Endodermal cell (in vitro differentiated cells): ENCODE measurements around the gene ASH1L. TPM values are rescaled to one million over a fixed set of nuclear protein-coding genes. Genes with fewer than 3 reads are reported as not detected.
"Not testable (repeated sequence)": the region's sequence is repeated elsewhere in the genome, so short reads cannot be mapped to it uniquely, and the experiment has no call there.

ENCODE experiments used
- DNase-seq: peaks from one replicate; pipeline ENCODE4 v3.0.0-alpha.2; 2017
- H3K27ac ChIP-seq: 2 replicates; pipeline ENCODE4 v1.5.1; 2013; ENCODE audit warnings: mild to moderate bottlenecking, low read depth, low read length, moderate library complexity
- H3K27me3 ChIP-seq: 2 replicates; pipeline ENCODE4 v1.6.1; 2013; ENCODE audit warnings: mild to moderate bottlenecking, low read length, moderate library complexity; ENCODE audit not compliant: insufficient read depth, control insufficient read depth, poor library complexity, severe bottlenecking
- H3K36me3 ChIP-seq: 2 replicates; pipeline ENCODE4 v1.7.0; 2013; ENCODE audit warnings: mild to moderate bottlenecking, low read length, moderate library complexity; ENCODE audit not compliant: control insufficient read depth, insufficient read depth
- H3K4me1 ChIP-seq: one replicate; pipeline ENCODE4 v1.7.0; 2013; ENCODE audit warnings: low read length; ENCODE audit not compliant: control insufficient read depth, insufficient read depth
- H3K4me3 ChIP-seq: 2 replicates; pipeline ENCODE4 v1.5.1; 2013; ENCODE audit warnings: mild to moderate bottlenecking, low read length, moderate library complexity
- H3K9ac ChIP-seq: 2 replicates; pipeline ENCODE4 v1.6.1; 2013; ENCODE audit warnings: mild to moderate bottlenecking, low read length, moderate library complexity; ENCODE audit not compliant: poor library complexity, severe bottlenecking; ENCODE audit errors: extremely low read depth
- H3K9me3 ChIP-seq: 2 replicates; pipeline ENCODE4 v1.6.1; 2013; ENCODE audit warnings: mild to moderate bottlenecking, low read length, moderate library complexity; ENCODE audit not compliant: control insufficient read depth
- H3K27ac Mint-ChIP-seq: 2 replicates; pipeline ENCODE4 v1.8.0; 2020; ENCODE audit warnings: mixed read lengths
- H3K27me3 Mint-ChIP-seq: 2 replicates; pipeline ENCODE4 v1.8.0; 2021; ENCODE audit warnings: mild to moderate bottlenecking, mixed read lengths; ENCODE audit not compliant: insufficient read depth
- H3K36me3 Mint-ChIP-seq: 2 replicates; pipeline ENCODE4 v1.8.0; 2020; ENCODE audit warnings: low read depth, mixed read lengths
- H3K4me1 Mint-ChIP-seq: 2 replicates; pipeline ENCODE4 v1.8.0; 2020; ENCODE audit warnings: mixed read lengths
- H3K4me3 Mint-ChIP-seq: 2 replicates; pipeline ENCODE4 v1.8.0; 2020; ENCODE audit warnings: mild to moderate bottlenecking, moderate library complexity, mixed read lengths
- H3K9me3 Mint-ChIP-seq: 2 replicates; pipeline ENCODE4 v1.8.0; 2020; ENCODE audit warnings: mild to moderate bottlenecking, mixed read lengths
- WGBS, 2 experiments: methylation state at CpG; one replicate each; pipeline versions ENCODE4 v1.1.5 to v1.1.7; 2013; ENCODE audit warnings: missing lambda C conversion rate in 2 of 2, mixed read lengths in 1 of 2; ENCODE audit not compliant: insufficient coverage in 1 of 2, insufficient read length in 1 of 2; 5-methylcytosine and 5-hydroxymethylcytosine counted together
- total RNA-seq, 2 donors: library from RNA; stranded (reverse); fragmentation: NEBNext Ultra II Directional in 1 of 2; extraction: Animal tissue kit (Norgen Biotek cat#: 25700) in 1 of 2; gene quantifications; 2 replicates in 1 of 2; 3 replicates in 1 of 2; pipeline ENCODE4 v1.2.1, GENCODE V29; 2021
- TF ChIP-seq, protein P1 (sequence below): fragments of 200-600 bp; sonication (generic); conservative IDR thresholded peaks from 2 replicates; pipeline ENCODE4 v1.5.0; 2021; ENCODE audit warnings: antibody characterized with exemption, mild to moderate bottlenecking

The ASH1L gene
- total RNA-seq, 2 donors from 2014 or later, result 34.5 to 37.0 TPM

DNA sequence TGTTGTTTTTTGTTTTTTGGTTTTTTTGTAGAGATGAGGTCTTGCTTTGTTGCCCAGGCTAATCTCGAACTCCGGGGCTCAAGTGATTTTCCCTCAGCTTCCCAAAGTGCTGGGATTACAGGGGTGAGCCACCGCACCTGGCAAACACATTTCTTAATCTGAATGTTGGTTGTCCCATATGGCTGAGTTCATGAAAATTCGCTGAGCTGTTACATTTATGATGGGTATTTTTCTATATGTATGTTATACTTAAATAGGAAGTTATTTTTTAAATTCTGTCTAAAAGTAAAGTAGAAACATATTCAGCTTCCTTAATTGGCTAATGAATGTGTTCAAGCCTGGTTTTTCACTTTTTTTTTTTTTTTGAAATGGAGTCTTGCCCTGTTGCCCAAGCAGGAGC lies 75.1 kb downstream of the ASH1L start:
- Mint-ChIP-seq H3K36me3 (peaks cover 7% of the 10 kb centered on the region), H3K4me1 (no peaks in the 10 kb centered on the region), H3K27ac (no peak overlapping the region), H3K9me3 (no peaks in the 10 kb centered on the region), H3K27me3 (no peaks in the 10 kb centered on the region), H3K4me3 (no peak overlapping the region)
- Histone ChIP-seq H3K4me1 (no peaks in the 10 kb centered on the region), H3K27ac (no peak overlapping the region), H3K27me3 (no peaks in the 10 kb centered on the region), H3K9ac (no peak overlapping the region), H3K4me3 (no peak overlapping the region), H3K36me3 (no peaks in the 10 kb centered on the region), H3K9me3 (no peaks in the 10 kb centered on the region)
- 94 to 99% methylated on average over 4 of the region's 4 CpGs for WGBS, 2 experiments
- TF ChIP-seq, protein P1, sequence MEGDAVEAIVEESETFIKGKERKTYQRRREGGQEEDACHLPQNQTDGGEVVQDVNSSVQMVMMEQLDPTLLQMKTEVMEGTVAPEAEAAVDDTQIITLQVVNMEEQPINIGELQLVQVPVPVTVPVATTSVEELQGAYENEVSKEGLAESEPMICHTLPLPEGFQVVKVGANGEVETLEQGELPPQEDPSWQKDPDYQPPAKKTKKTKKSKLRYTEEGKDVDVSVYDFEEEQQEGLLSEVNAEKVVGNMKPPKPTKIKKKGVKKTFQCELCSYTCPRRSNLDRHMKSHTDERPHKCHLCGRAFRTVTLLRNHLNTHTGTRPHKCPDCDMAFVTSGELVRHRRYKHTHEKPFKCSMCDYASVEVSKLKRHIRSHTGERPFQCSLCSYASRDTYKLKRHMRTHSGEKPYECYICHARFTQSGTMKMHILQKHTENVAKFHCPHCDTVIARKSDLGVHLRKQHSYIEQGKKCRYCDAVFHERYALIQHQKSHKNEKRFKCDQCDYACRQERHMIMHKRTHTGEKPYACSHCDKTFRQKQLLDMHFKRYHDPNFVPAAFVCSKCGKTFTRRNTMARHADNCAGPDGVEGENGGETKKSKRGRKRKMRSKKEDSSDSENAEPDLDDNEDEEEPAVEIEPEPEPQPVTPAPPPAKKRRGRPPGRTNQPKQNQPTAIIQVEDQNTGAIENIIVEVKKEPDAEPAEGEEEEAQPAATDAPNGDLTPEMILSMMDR, result no peak
- DNase-seq, result no peak

DNA sequence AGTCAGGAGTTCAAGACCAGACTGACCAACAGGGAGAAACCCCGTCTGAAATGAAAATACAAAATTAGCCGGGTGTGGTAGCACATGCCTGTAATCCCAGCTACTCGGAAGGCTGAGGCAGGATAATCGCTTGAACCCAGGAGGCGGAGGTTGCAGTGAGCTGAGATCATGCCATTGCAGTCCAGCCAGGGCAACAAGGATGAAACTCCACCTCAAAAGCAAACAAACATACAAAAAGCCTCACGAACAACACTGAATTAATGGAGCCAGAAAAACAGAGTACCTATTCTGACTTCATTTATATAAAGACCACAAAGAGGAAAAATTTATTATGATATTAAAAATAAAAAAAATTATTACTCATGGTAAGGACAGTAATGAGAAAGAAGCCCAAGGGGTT lies 75.7 kb downstream of the ASH1L start:
- H3K9me3 ChIP-seq, H3K9ac ChIP-seq, H3K4me1 ChIP-seq, H3K4me3 ChIP-seq, H3K36me3 ChIP-seq, H3K4me1 Mint-ChIP-seq, H3K27me3 Mint-ChIP-seq, DNase-seq, H3K27ac Mint-ChIP-seq, H3K27me3 ChIP-seq, H3K27ac ChIP-seq, H3K4me3 Mint-ChIP-seq, H3K9me3 Mint-ChIP-seq: not testable (repeated sequence)
- peaks cover 11% of the 10 kb centered on the region for H3K36me3 Mint-ChIP-seq
- WGBS, 2 experiments, result 93 to 100% methylated on average over 3 to 6 of the region's 6 CpGs

DNA sequence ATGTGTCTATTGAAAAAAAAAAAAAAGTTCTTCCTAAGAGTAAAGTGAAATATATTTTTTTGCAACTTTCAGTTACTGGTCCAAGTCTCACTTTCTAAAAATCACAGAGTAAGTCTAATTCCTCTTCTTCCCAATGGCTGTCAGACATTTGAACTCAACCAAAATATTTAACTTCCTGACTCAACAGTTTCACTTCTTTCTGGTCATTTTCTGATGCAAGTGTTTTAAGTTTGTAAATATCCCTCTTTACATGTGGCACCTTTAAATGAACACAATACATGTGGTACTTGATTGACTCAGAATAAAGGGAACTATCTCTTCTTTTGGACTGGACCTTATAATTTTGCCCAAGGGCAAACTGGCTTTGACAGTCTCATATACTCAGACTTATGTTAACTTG lies 76.7 kb downstream of the ASH1L start:
- peaks cover 16% of the 10 kb centered on the region for H3K36me3 ChIP-seq
- no peak overlapping the region for H3K4me3 ChIP-seq
- H3K27ac ChIP-seq, result no peak overlapping the region
- no peak for DNase-seq
- no peaks in the 10 kb centered on the region for H3K9me3 ChIP-seq
- H3K4me1 Mint-ChIP-seq, result no peaks in the 10 kb centered on the region
- H3K36me3 Mint-ChIP-seq, result peaks cover 20% of the 10 kb centered on the region
- no peak overlapping the region for H3K4me3 Mint-ChIP-seq
- H3K27me3 Mint-ChIP-seq, result no peaks in the 10 kb centered on the region
- H3K4me1 ChIP-seq, result no peaks in the 10 kb centered on the region
- no peak overlapping the region for H3K9ac ChIP-seq
- TF ChIP-seq, protein P1, result no peak
- H3K27me3 ChIP-seq, result no peaks in the 10 kb centered on the region
- H3K27ac Mint-ChIP-seq, result no peak overlapping the region
- no peaks in the 10 kb centered on the region for H3K9me3 Mint-ChIP-seq

DNA sequence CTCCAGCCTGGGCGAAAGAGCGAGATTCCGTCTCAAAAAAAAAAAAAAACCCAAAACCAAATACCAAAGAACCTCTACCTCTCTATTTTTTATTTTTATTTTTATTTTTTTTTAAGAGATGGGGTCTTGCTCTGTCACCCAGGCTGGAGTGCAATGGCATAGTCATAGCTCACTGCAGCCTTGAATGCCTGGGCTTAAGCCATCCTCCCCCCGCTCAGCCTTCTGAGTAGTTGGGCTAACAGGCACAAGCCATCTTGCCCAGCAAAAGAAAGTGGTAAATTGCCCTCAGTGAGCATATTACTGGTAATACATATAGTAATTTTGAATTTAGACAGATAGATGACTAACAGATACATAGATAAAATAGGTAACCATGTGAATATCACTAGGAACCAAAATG lies 77.4 kb downstream of the ASH1L start:
- Mint-ChIP-seq H3K9me3 (no peaks in the 10 kb centered on the region), H3K27ac (no peak overlapping the region), H3K4me1 (no peaks in the 10 kb centered on the region), H3K36me3 (peaks cover 23% of the 10 kb centered on the region), H3K4me3 (no peak overlapping the region), H3K27me3 (no peaks in the 10 kb centered on the region)
- H3K36me3 ChIP-seq, result peaks cover 23% of the 10 kb centered on the region
- H3K27me3 ChIP-seq, result no peaks in the 10 kb centered on the region
- DNase-seq, result no peak
- no peak overlapping the region for H3K27ac ChIP-seq
- TF ChIP-seq, protein P1, result no peak
- no peak overlapping the region for H3K4me3 ChIP-seq
- no peaks in the 10 kb centered on the region for H3K4me1 ChIP-seq
- H3K9me3 ChIP-seq, result no peaks in the 10 kb centered on the region
- WGBS, 2 experiments, result 97 to 100% methylated on average over 3 to 4 of the region's 4 CpGs
- no peak overlapping the region for H3K9ac ChIP-seq
